CD4-positive, alpha-beta memory T cell (primary cell): ENCODE results near the gene UCP2. TPM values are rescaled to one million over a fixed set of nuclear protein-coding genes. Genes with fewer than 3 reads are reported as not detected.
"Not testable (repeated sequence)": the region's sequence is repeated elsewhere in the genome, so short reads cannot be mapped to it uniquely, and the experiment has no call there.

Source experiments
- CTCF ChIA-PET: fragments of 350-600 bp; sonication (Branson Sonifier 250); formaldehyde crosslinking; loops from one replicate; lab custom pipeline; 2021; ENCODE audit warnings: inconsistent platforms; ENCODE audit not compliant: partially characterized antibody; lab: Charles Lee
- POLR2A ChIA-PET: fragments of 350-600 bp; sonication (Branson Sonifier 250); formaldehyde crosslinking; loops from one replicate; lab custom pipeline; 2021; ENCODE audit not compliant: partially characterized antibody; lab: Charles Lee
- DNase-seq, 5 donors: peaks; one replicate each; pipeline versions ENCODE4 v3.0.0 to v3.0.0-alpha.2; 2020 to 2022; ENCODE audit warnings: mixed read lengths in 1 of 5
- H3K27ac ChIP-seq: one replicate; pipeline ENCODE4 v1.7.0; 2013; ENCODE audit warnings: low read depth, low read length
- H3K27me3 ChIP-seq: 2 replicates; pipeline ENCODE4 v1.7.0; 2013; ENCODE audit warnings: mild to moderate bottlenecking, low read length, moderate library complexity; ENCODE audit not compliant: insufficient read depth
- H3K36me3 ChIP-seq: 2 replicates; pipeline ENCODE4 v1.7.0; 2013; ENCODE audit warnings: mild to moderate bottlenecking, low read length, moderate library complexity; ENCODE audit not compliant: insufficient read depth
- H3K4me1 ChIP-seq: 2 replicates; pipeline ENCODE4 v1.7.0; 2013; ENCODE audit warnings: mild to moderate bottlenecking, low read length, moderate library complexity; ENCODE audit not compliant: insufficient read depth
- H3K4me3 ChIP-seq, 2 donors: one replicate each; pipeline ENCODE4 v1.7.0; 2013; ENCODE audit warnings: low read length in 2 of 2, mild to moderate bottlenecking in 1 of 2
- H3K9me3 ChIP-seq, 2 donors: one replicate each; pipeline ENCODE4 v1.7.0; 2013; ENCODE audit warnings: low read length in 2 of 2, control low read depth in 1 of 2; ENCODE audit not compliant: control insufficient read depth in 1 of 2
- H3K27ac Mint-ChIP-seq, 7 donors: one replicate each; pipeline ENCODE4 v1.8.0; 2020 to 2021; ENCODE audit warnings: mixed read lengths in 7 of 7, mild to moderate bottlenecking in 6 of 7, inconsistent platforms in 3 of 7, moderate library complexity in 3 of 7
- H3K27me3 Mint-ChIP-seq, 2 donors: one replicate each; pipeline ENCODE4 v1.8.0; 2020 to 2021; ENCODE audit warnings: mixed read lengths in 2 of 2
- H3K36me3 Mint-ChIP-seq, 2 donors: one replicate each; pipeline ENCODE4 v1.8.0; 2020 to 2021; ENCODE audit warnings: mixed read lengths in 2 of 2, inconsistent platforms in 1 of 2, mild to moderate bottlenecking in 1 of 2
- H3K4me1 Mint-ChIP-seq, 4 donors: one replicate each; pipeline ENCODE4 v1.8.0; 2020 to 2021; ENCODE audit warnings: mixed read lengths in 4 of 4, mild to moderate bottlenecking in 1 of 4
- H3K4me3 Mint-ChIP-seq, 8 donors: one replicate each; pipeline ENCODE4 v1.8.0; 2020 to 2021; ENCODE audit warnings: mixed read lengths in 8 of 8, mild to moderate bottlenecking in 7 of 8, moderate library complexity in 6 of 8, inconsistent platforms in 3 of 8
- H3K9me3 Mint-ChIP-seq, 8 donors: one replicate each; pipeline ENCODE4 v1.8.0; 2020 to 2021; ENCODE audit warnings: mixed read lengths in 8 of 8, mild to moderate bottlenecking in 5 of 8, inconsistent platforms in 3 of 8, moderate library complexity in 1 of 8
- intact Hi-C: fragments of 100-400 bp; cut with micrococcal nuclease; formaldehyde crosslinking; loops from one replicate; pipeline ENCODE4 v1.15.1; 2023
- polyA plus RNA-seq, 2 donors: library from polyadenylated mRNA; unstranded; fragments of 300-500 nt; fragmentation: Illumina TruSeq; gene quantifications; one replicate each; pipeline ENCODE4 v1.2.3, GENCODE V29; 2021
- total RNA-seq, 2 experiments: library from RNA; stranded (reverse); gene quantifications; one replicate each; pipeline ENCODE4 v1.2.3, GENCODE V29; 2021

The UCP2 gene
- total and polyA plus RNA-seq, 4 experiments from 2014 or later = 325 to 1,459 (median 623) TPM

GRCh38 chr11:73940801-73941570 lies 41.7 kb downstream of the UCP2 start:
- Mint-ChIP-seq H3K27ac (no peak overlapping the region), H3K9me3 (peaks cover 0 to 5% (median 0%) of the 10 kb centered on the region in 8 donors), H3K4me1 (no peaks in the 10 kb centered on the region), H3K36me3 (peaks cover 0 to 8% of the 10 kb centered on the region in 2 donors), H3K27me3 (peaks cover 0 to 1% of the 10 kb centered on the region in 2 donors), H3K4me3 (no peak overlapping the region)
- H3K27ac ChIP-seq = no peak overlapping the region
- intact Hi-C loops = no loop called here
- ChIA-PET POLR2A (no interaction called here), CTCF (interaction anchor here (0.9 kb wide), 1 partner anchor 12 kb away, joined by 3 read pairs; no protein-coding TSS in a partner anchor)
- H3K27me3 ChIP-seq = no peaks in the 10 kb centered on the region
- no peaks in the 10 kb centered on the region for H3K4me1 ChIP-seq
- no peak overlapping the region for H3K4me3 ChIP-seq
- no peaks in the 10 kb centered on the region for H3K9me3 ChIP-seq
- H3K36me3 ChIP-seq = no peaks in the 10 kb centered on the region
- no peak for DNase-seq

GRCh38 chr11:73939096-73939495 lies 43.5 kb downstream of the UCP2 start:
- H3K4me1 ChIP-seq = no peaks in the 10 kb centered on the region
- H3K27ac Mint-ChIP-seq = peak overlapping the region in 1 of 7 donors; percentile 18
- no peak for DNase-seq
- no peaks in the 10 kb centered on the region for H3K27me3 Mint-ChIP-seq
- H3K36me3 ChIP-seq = no peaks in the 10 kb centered on the region
- no peak overlapping the region for H3K27ac ChIP-seq
- no peaks in the 10 kb centered on the region for H3K9me3 ChIP-seq
- POLR2A ChIA-PET = interaction anchor here (0.6 kb wide), 1 partner anchor 21 kb away, joined by 3 read pairs; no protein-coding TSS in a partner anchor
- no peak overlapping the region for H3K4me3 ChIP-seq
- intact Hi-C loops = no loop called here
- H3K27me3 ChIP-seq = no peaks in the 10 kb centered on the region
- H3K36me3 Mint-ChIP-seq = peaks cover 5 to 16% of the 10 kb centered on the region in 2 donors
- H3K4me3 Mint-ChIP-seq = no peak overlapping the region
- peaks cover 0 to 5% (median 0%) of the 10 kb centered on the region in 8 donors for H3K9me3 Mint-ChIP-seq
- H3K4me1 Mint-ChIP-seq = no peaks in the 10 kb centered on the region
- CTCF ChIA-PET = no interaction called here

- H3K36me3 Mint-ChIP-seq = peaks cover 16 to 27% of the 10 kb centered on the region in 2 donors
- intact Hi-C loops, H3K4me1 ChIP-seq, H3K36me3 ChIP-seq, DNase-seq, POLR2A ChIA-PET, CTCF ChIA-PET, H3K9me3 ChIP-seq, H3K27ac Mint-ChIP-seq, H3K9me3 Mint-ChIP-seq, H3K4me1 Mint-ChIP-seq, H3K27me3 Mint-ChIP-seq, H3K27me3 ChIP-seq, H3K27ac ChIP-seq, H3K4me3 Mint-ChIP-seq, H3K4me3 ChIP-seq: not testable (repeated sequence)
Measured at GRCh38 chr11:73936047-73936446, 46.6 kb downstream of the UCP2 start.

- intact Hi-C loops = no loop called here
- ChIA-PET POLR2A (no interaction called here), CTCF (no interaction called here)
- Mint-ChIP-seq H3K27ac (no peak overlapping the region), H3K36me3 (peaks cover 25 to 40% of the 10 kb centered on the region in 2 donors), H3K27me3 (no peaks in the 10 kb centered on the region), H3K9me3 (no peaks in the 10 kb centered on the region), H3K4me3 (no peak overlapping the region), H3K4me1 (no peaks in the 10 kb centered on the region)
- DNase-seq = no peak
- Histone ChIP-seq H3K27ac (no peak overlapping the region), H3K4me3 (no peak overlapping the region), H3K9me3 (no peaks in the 10 kb centered on the region), H3K36me3 (peaks cover 6% of the 10 kb centered on the region), H3K4me1 (no peaks in the 10 kb centered on the region), H3K27me3 (no peaks in the 10 kb centered on the region)
Measured at GRCh38 chr11:73932781-73933180, 49.9 kb downstream of the UCP2 start.

- Histone ChIP-seq H3K9me3 (no peaks in the 10 kb centered on the region), H3K36me3 (peaks cover 14% of the 10 kb centered on the region), H3K27me3 (no peaks in the 10 kb centered on the region), H3K4me1 (no peaks in the 10 kb centered on the region), H3K4me3 (no peak overlapping the region), H3K27ac (no peak overlapping the region)
- Mint-ChIP-seq H3K36me3 (peaks cover 33 to 49% of the 10 kb centered on the region in 2 donors), H3K4me1 (no peaks in the 10 kb centered on the region), H3K27me3 (no peaks in the 10 kb centered on the region), H3K9me3 (no peaks in the 10 kb centered on the region), H3K27ac (no peak overlapping the region), H3K4me3 (no peak overlapping the region)
- DNase-seq = no peak
- POLR2A ChIA-PET = no interaction called here
- CTCF ChIA-PET = interaction anchor here (1.3 kb wide), 1 partner anchor 306 kb away, joined by 4 read pairs; no protein-coding TSS in a partner anchor
- intact Hi-C loops = no loop called here
Measured at GRCh38 chr11:73931951-73932350, 50.7 kb downstream of the UCP2 start.

DNA sequence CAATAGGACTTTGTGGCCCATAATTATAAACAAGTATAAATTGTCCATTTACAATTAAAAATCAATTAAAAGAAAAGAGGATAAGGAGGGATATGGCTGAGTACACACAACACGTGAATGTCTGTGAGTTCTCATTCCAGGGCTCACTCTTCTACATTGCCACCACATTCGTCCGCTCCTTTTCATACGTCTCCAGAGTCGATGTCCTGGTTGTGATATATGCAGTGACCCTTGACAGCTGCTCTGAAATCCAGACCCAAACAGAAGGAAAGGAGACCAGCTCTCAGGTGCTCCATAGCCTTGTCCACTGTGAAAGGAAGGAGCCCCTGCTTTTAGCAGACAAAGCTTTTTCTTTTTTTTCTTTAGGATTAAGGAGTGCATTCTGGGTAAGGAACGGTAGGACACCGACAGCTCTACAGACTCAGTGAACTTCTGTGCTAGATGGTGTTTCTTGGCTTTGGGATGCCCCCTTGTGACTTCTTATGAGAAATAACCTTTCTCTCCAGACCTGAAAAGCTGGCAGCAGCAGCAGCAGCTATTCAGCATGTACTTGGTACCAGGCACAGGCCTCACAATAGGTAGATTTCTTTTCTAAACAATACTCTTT lies 51.5 kb downstream of the UCP2 start:
- intact Hi-C loops = no loop called here

GRCh38 chr11:73929388-73929787 lies 53.3 kb downstream of the UCP2 start:
- H3K4me1 ChIP-seq = no peaks in the 10 kb centered on the region
- H3K27me3 Mint-ChIP-seq = no peaks in the 10 kb centered on the region
- peaks cover 22% of the 10 kb centered on the region for H3K36me3 ChIP-seq
- no peaks in the 10 kb centered on the region for H3K9me3 ChIP-seq
- DNase-seq = no peak
- H3K27ac ChIP-seq = no peak overlapping the region
- H3K9me3 Mint-ChIP-seq = peaks cover 0 to 2% (median 0%) of the 10 kb centered on the region in 8 donors
- ChIA-PET POLR2A (no interaction called here), CTCF (interaction anchor here (1.5 kb wide), 1 partner anchor 12 kb away, joined by 3 read pairs; no protein-coding TSS in a partner anchor)
- peaks cover 35 to 56% of the 10 kb centered on the region in 2 donors for H3K36me3 Mint-ChIP-seq
- H3K27ac Mint-ChIP-seq = peak overlapping the region in 1 of 7 donors; percentile 48
- no peak overlapping the region for H3K4me3 ChIP-seq
- no peaks in the 10 kb centered on the region for H3K27me3 ChIP-seq
- H3K4me1 Mint-ChIP-seq = no peaks in the 10 kb centered on the region
- intact Hi-C loops = no loop called here
- no peak overlapping the region for H3K4me3 Mint-ChIP-seq

More for the DNA sequence above, 51.5 kb downstream of the UCP2 start:
- H3K36me3 ChIP-seq = peaks cover 18% of the 10 kb centered on the region
- no peak overlapping the region for H3K27ac ChIP-seq
- Mint-ChIP-seq H3K4me3 (no peak overlapping the region), H3K4me1 (no peaks in the 10 kb centered on the region), H3K27me3 (no peaks in the 10 kb centered on the region), H3K36me3 (peaks cover 37 to 56% of the 10 kb centered on the region in 2 donors), H3K27ac (peak overlapping the region in 3 of 7 donors; percentile 10 to 35 (median 29)), H3K9me3 (peaks cover 0 to 2% (median 0%) of the 10 kb centered on the region in 8 donors)
- no peaks in the 10 kb centered on the region for H3K4me1 ChIP-seq
- peak in 4 of 5 donors; percentile 4 to 16 (median 13) for DNase-seq
- no peak overlapping the region for H3K4me3 ChIP-seq
- no peaks in the 10 kb centered on the region for H3K9me3 ChIP-seq
- no peaks in the 10 kb centered on the region for H3K27me3 ChIP-seq
- ChIA-PET CTCF (interaction anchor here (1.3 kb wide), 1 partner anchor 306 kb away, joined by 4 read pairs; no protein-coding TSS in a partner anchor), POLR2A (no interaction called here)
